Neutrophil (primary cell): ENCODE results near the gene SNHG17.

Experiments used
- H3K27ac ChIP-seq: fragments of 200-600 bp; sonication (generic); 2 replicates; pipeline ENCODE4 v1.5.1; 2016; ENCODE audit warnings: mild to moderate bottlenecking, moderate library complexity
- H3K27me3 ChIP-seq: fragments of 200-600 bp; sonication (generic); 2 replicates; pipeline ENCODE4 v1.6.0; 2016; ENCODE audit warnings: mild to moderate bottlenecking
- H3K36me3 ChIP-seq: fragments of 200-600 bp; sonication (generic); 2 replicates; pipeline ENCODE4 v1.5.1; 2017
- H3K4me1 ChIP-seq, 2 experiments: fragments of 200-600 bp in 1 of 2; sonication (generic) in 1 of 2; 1 replicate in 1 of 2; 2 replicates in 1 of 2; pipeline versions ENCODE4 v1.5.1 to v1.6.1; 2013 to 2016; ENCODE audit warnings: low read depth in 1 of 2, low read length in 1 of 2, mild to moderate bottlenecking in 1 of 2, moderate library complexity in 1 of 2; ENCODE audit not compliant: control insufficient read depth in 1 of 2, insufficient read depth in 1 of 2
- H3K4me3 ChIP-seq, 2 experiments: fragments of 200-600 bp in 1 of 2; sonication (generic) in 1 of 2; 1 replicate in 1 of 2; 2 replicates in 1 of 2; pipeline ENCODE4 v1.5.1; 2013 to 2016; ENCODE audit warnings: low read depth in 1 of 2, low read length in 1 of 2, mild to moderate bottlenecking in 1 of 2, moderate library complexity in 1 of 2
- H3K9me3 ChIP-seq: fragments of 200-600 bp; sonication (generic); 2 replicates; pipeline ENCODE4 v1.5.1; 2016
- TF ChIP-seq, protein P1 (sequence below): fragments of 200-600 bp; sonication (generic); IDR thresholded peaks from 2 replicates; pipeline ENCODE4 v1.5.1; 2016; ENCODE audit warnings: antibody characterized with exemption

Gene SNHG17

DNA sequence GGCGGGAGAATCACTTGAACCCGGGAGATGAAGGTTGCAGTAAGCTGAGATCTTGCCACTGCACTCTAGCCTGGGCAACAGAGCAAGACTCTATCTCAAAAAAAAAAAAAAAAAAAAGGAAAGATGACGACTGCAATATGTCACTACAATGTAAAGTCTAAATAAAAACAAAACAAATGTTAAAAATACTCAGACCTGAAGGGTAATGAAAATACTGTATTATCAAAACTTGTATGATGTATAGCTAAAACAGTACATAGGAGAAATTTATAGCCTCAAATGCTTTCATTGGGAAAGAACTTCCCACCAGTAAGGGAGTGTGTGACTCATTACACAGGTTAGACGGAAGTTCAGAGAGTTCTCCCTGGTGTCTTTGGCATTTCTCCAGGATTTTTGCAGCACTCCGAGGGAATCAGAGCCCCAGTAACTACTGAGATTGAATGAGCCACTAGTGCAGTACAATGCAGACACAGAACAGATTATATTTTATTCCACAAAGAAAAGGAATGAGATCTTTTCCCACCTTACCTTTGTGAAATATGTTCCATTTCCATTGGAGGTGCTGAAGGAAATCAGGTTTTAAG lies 25.0 kb upstream of the SNHG17 start:
- no peaks in the 10 kb centered on the region for H3K9me3 ChIP-seq
- H3K4me3 ChIP-seq, result no peak overlapping the region
- TF ChIP-seq, protein P1, sequence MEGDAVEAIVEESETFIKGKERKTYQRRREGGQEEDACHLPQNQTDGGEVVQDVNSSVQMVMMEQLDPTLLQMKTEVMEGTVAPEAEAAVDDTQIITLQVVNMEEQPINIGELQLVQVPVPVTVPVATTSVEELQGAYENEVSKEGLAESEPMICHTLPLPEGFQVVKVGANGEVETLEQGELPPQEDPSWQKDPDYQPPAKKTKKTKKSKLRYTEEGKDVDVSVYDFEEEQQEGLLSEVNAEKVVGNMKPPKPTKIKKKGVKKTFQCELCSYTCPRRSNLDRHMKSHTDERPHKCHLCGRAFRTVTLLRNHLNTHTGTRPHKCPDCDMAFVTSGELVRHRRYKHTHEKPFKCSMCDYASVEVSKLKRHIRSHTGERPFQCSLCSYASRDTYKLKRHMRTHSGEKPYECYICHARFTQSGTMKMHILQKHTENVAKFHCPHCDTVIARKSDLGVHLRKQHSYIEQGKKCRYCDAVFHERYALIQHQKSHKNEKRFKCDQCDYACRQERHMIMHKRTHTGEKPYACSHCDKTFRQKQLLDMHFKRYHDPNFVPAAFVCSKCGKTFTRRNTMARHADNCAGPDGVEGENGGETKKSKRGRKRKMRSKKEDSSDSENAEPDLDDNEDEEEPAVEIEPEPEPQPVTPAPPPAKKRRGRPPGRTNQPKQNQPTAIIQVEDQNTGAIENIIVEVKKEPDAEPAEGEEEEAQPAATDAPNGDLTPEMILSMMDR, result no peak
- H3K27me3 ChIP-seq, result peaks cover 5% of the 10 kb centered on the region
- H3K27ac ChIP-seq, result no peak overlapping the region
- no peaks in the 10 kb centered on the region for H3K36me3 ChIP-seq
- H3K4me1 ChIP-seq, result no peaks in the 10 kb centered on the region

DNA sequence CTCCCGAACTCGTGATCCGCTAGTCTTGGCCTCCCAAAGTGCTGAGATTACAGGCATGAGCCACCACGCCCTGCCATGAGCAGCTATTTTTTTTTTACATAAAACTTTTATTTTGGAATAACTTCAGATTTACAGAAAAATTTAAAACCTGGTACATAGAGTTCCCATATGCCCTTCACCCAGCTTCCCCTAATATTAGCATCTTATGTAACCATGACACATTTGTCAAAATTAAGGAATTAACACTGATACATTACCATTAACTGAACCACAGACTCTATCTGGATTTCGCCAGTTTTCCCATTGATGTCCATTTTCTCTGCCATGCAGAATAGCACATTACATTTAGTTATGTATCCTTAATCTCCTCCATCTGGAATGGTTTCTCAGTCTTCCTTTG lies 23.2 kb upstream of the SNHG17 start:
- H3K9me3 ChIP-seq, result no peaks in the 10 kb centered on the region
- no peaks in the 10 kb centered on the region for H3K36me3 ChIP-seq
- TF ChIP-seq, protein P1, result no peak
- no peak overlapping the region for H3K27ac ChIP-seq
- H3K4me3 ChIP-seq, result no peak overlapping the region
- H3K4me1 ChIP-seq, result no peaks in the 10 kb centered on the region
- peaks cover 5% of the 10 kb centered on the region for H3K27me3 ChIP-seq

DNA sequence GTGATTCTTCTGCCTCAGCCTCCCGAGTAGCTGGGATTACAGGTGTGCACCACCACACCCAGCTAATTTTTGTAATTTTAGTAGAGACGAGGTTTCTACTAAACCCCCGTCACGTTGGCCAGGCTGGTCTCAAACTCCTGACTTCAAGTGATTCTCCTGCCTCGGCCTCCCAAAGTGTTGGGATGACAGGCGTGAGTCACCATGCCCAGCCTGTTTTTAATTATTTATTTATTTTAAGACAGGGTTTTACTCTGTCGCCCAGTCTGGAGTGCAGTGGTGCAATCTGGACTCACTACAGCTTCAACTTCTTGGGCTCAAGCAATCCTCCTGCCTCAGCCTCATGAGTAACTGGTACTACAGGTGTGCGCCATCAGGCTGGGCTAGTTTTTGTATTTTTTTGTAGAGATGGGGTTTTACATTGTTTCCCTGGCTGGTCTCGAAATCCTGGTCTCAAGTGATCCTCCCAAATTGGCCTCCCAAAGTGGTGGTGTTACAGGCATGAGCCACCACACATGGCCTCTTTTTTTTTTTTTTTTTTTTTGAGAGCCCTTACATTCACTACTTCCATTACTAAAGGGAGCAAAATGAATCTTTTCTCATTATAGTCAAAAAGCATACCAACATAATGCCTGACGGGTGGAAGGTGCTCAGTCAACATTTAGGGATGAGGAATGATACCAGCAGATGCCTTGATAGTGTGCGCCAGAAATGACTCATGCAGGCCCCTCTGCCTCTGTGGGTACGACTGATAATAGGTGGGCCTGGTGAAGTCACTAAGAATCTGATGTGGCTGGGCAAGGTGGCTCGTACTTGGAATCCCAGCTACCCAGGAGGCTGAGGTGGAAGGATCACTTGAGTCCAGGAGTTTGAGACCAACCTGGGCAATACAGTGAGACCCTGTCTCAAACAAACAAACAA lies 19.7 kb upstream of the SNHG17 start:
- TF ChIP-seq, protein P1, result no peak
- H3K27ac ChIP-seq, result no peak overlapping the region
- H3K36me3 ChIP-seq, result no peaks in the 10 kb centered on the region
- H3K27me3 ChIP-seq, result peaks cover 5% of the 10 kb centered on the region
- H3K4me1 ChIP-seq, result no peaks in the 10 kb centered on the region
- no peaks in the 10 kb centered on the region for H3K9me3 ChIP-seq
- H3K4me3 ChIP-seq, result no peak overlapping the region

DNA sequence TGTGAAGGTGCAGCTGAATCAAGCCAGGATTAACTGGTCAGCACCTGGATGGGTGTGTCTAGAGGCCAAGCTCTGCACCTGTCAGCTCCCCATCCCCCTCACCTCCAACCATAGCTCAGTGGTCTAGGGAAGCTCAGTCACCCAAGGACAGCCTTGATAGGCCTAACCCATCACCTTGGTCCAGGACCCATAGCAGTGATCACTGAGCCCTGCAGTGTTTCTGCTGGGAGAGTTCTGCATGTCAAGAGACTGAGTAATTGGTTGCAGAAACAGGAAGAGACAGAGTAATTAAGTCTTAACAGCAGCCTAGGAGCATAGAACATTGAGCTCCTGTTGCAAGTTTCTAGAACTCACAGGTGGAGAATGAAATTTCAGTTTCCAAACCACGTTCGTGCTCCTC lies 18.8 kb upstream of the SNHG17 start:
- peaks cover 5% of the 10 kb centered on the region for H3K27me3 ChIP-seq
- no peaks in the 10 kb centered on the region for H3K4me1 ChIP-seq
- H3K4me3 ChIP-seq, result no peak overlapping the region
- no peak overlapping the region for H3K27ac ChIP-seq
- H3K36me3 ChIP-seq, result peaks cover 6% of the 10 kb centered on the region
- TF ChIP-seq, protein P1, result no peak
- H3K9me3 ChIP-seq, result no peaks in the 10 kb centered on the region

DNA sequence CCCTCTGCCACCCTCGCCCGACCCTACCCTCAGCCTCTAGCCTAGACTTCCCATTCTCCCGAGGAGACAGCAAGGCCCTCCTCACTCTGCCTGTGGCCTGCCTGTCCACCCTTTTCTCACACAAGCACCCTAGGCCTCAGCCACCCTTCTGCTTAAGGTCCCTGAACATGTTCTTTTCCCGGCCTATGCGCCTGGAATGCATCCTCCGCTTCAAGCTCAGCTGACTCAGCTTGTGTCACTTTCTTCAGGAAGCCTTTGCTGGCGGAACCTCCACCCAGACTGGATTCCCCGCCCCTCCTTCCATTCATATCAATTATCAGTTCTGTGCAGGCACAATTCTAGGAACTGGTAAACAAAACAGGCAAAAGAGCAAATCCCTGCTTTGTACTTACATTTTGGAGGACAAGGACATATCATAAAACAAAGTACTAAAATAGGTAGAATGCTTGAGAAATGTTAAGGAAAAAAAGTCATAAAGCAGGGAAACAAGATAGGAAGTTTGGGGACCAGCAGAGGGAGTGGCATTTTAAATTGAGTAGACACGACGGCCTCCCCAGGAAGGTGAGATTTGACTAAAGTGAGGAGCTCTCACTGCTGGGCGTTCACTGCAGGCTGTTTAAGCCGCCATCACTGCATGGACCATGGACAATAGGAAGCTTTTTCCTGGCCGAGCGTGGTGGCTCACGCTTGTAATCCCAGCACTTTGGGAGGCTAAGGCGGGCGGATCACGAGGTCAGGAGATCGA lies 17.9 kb upstream of the SNHG17 start:
- H3K27me3 ChIP-seq, result peaks cover 2% of the 10 kb centered on the region
- TF ChIP-seq, protein P1, result no peak
- no peaks in the 10 kb centered on the region for H3K9me3 ChIP-seq
- peaks cover 6% of the 10 kb centered on the region for H3K36me3 ChIP-seq
- H3K27ac ChIP-seq, result no peak overlapping the region
- H3K4me3 ChIP-seq, result no peak overlapping the region
- H3K4me1 ChIP-seq, result no peaks in the 10 kb centered on the region
